ENCODE results near the gene CEP112.

The CEP112 gene

GRCh38 chr17:66211047-66211810 is 19.3 kb upstream of the CEP112 start:
- DNase-seq (ENCODE audit: low read depth) = no peak

GRCh38 chr17:66210208-66210574 is 18.3 kb upstream of the CEP112 start:
- no peak for DNase-seq (ENCODE audit: low read depth)

GRCh38 chr17:66207936-66208335 is 16.0 kb upstream of the CEP112 start:
- no peak for DNase-seq (ENCODE audit: low read depth)

- DNase-seq (ENCODE audit: low read depth) = no peak
Measured at GRCh38 chr17:66203274-66204015, 11.5 kb upstream of the CEP112 start.

GRCh38 chr17:66200685-66201092 is 8.8 kb upstream of the CEP112 start:
- DNase-seq (ENCODE audit: low read depth) = no peak

GRCh38 chr17:66198242-66198641 is 6.3 kb upstream of the CEP112 start:
- no peak for DNase-seq (ENCODE audit: low read depth)

- DNase-seq (ENCODE audit: low read depth) = no peak
Measured at GRCh38 chr17:66192378-66192687, 400 bp upstream of the CEP112 start.

GRCh38 chr17:66190738-66191592 is 968 bp downstream of the CEP112 start:
- DNase-seq (ENCODE audit: low read depth) = no peak

- DNase-seq (ENCODE audit: low read depth) = no peak
Measured at GRCh38 chr17:66187718-66188117, 4.2 kb downstream of the CEP112 start.

- DNase-seq (ENCODE audit: low read depth) = no peak
Measured at GRCh38 chr17:66185862-66186261, 6.1 kb downstream of the CEP112 start.

- no peak for DNase-seq (ENCODE audit: low read depth)
Measured at GRCh38 chr17:66184392-66184791, 7.5 kb downstream of the CEP112 start.

- no peak for DNase-seq (ENCODE audit: low read depth)
Measured at GRCh38 chr17:66183529-66183928, 8.4 kb downstream of the CEP112 start.

GRCh38 chr17:66178642-66179041 is 13.3 kb downstream of the CEP112 start:
- no peak for DNase-seq (ENCODE audit: low read depth)

- DNase-seq (ENCODE audit: low read depth) = no peak
Measured at GRCh38 chr17:66177048-66177447, 14.9 kb downstream of the CEP112 start.

GRCh38 chr17:66175892-66176291 is 16.0 kb downstream of the CEP112 start:
- DNase-seq (ENCODE audit: low read depth) = no peak

- DNase-seq (ENCODE audit: low read depth) = no peak
Measured at GRCh38 chr17:66172691-66173223, 19.2 kb downstream of the CEP112 start.

- DNase-seq (ENCODE audit: low read depth) = no peak
Measured at GRCh38 chr17:66172144-66172543, 19.8 kb downstream of the CEP112 start.

GRCh38 chr17:66171692-66172091 is 20.2 kb downstream of the CEP112 start:
- no peak for DNase-seq (ENCODE audit: low read depth)

- no peak for DNase-seq (ENCODE audit: low read depth)
Measured at GRCh38 chr17:66171172-66171571, 20.8 kb downstream of the CEP112 start.

- no peak for DNase-seq (ENCODE audit: low read depth)
Measured at GRCh38 chr17:66169839-66170238, 22.1 kb downstream of the CEP112 start.

- DNase-seq (ENCODE audit: low read depth) = no peak
Measured at GRCh38 chr17:66167189-66167815, 24.6 kb downstream of the CEP112 start.

- no peak for DNase-seq (ENCODE audit: low read depth)
Measured at GRCh38 chr17:66165537-66166123, 26.3 kb downstream of the CEP112 start.
